HepG2 (cell line): ENCODE data around the gene FERMT2. TPM values are rescaled to one million over a fixed set of nuclear protein-coding genes. Genes with fewer than 3 reads are reported as not detected.

ENCODE experiments used
- ATAC-seq: fragments of 200-7000 bp; cut with Tn5 transposase; 3 replicates; pipeline ENCODE4 v1.9.1; 2020; ENCODE audit warnings: mild to moderate bottlenecking, moderate library complexity
- BruUV-seq: library from RNA; stranded (reverse); fragments of 400-500 nt; replicated peaks from 2 replicates; lab custom pipeline; 2021; lab: Mats Ljungman, UMichigan
- CTCF ChIA-PET: fragments of 300-600 bp; formaldehyde crosslinking; extraction: SDS; loops from one replicate; lab custom pipeline; 2021; ENCODE audit warnings: low total read pairs, inconsistent platforms, low intra/inter-chr PET ratio; lab: Yijun Ruan, JAX
- POLR2A ChIA-PET: fragments of 350-600 bp; sonication (Branson Sonifier 250); formaldehyde crosslinking; loops from one replicate; lab custom pipeline; 2020; ENCODE audit warnings: antibody characterized with exemption, inconsistent platforms; lab: Yijun Ruan, JAX
- DNase-seq: peaks from one replicate; pipeline ENCODE4 v3.0.0-alpha.2; 2015; ENCODE audit warnings: low spot score
- FAIRE-seq: peaks from 3 replicates; lab custom pipeline; 2011; peaks lifted over from hg19 to GRCh38; lab: Jason Lieb, UNC
- H2AFZ ChIP-seq: one replicate; pipeline ENCODE4 v1.6.1; 2011; ENCODE audit warnings: low read length, inconsistent platforms
- H3K27ac ChIP-seq: fragments of 300-600 bp; 3 replicates; pipeline ENCODE4 v1.8.0; 2011; ENCODE audit warnings: mixed run types, mild to moderate bottlenecking, mixed read lengths, low read length, inconsistent platforms; ENCODE audit not compliant: insufficient read depth; ENCODE audit errors: extremely low read length
- H3K27me3 ChIP-seq, 2 experiments: fragments of 200-600 bp in 1 of 2; 2 replicates in 1 of 2; 3 replicates in 1 of 2; pipeline versions ENCODE4 v1.6.0 to v1.8.0; 2011; ENCODE audit warnings: low read length in 2 of 2, mild to moderate bottlenecking in 2 of 2, moderate library complexity in 2 of 2, inconsistent platforms in 1 of 2; ENCODE audit not compliant: insufficient read depth in 2 of 2, control insufficient read depth in 1 of 2
- H3K36me3 ChIP-seq, 2 experiments: fragments of 200-600 bp in 1 of 2; replicated peaks in 1 of 2; 2 replicates in 1 of 2; 3 replicates in 1 of 2; pipeline versions ENCODE4 v1.5.1 to v1.8.0; 2011; ENCODE audit warnings: low read length in 2 of 2, inconsistent platforms in 1 of 2; ENCODE audit not compliant: insufficient read depth in 2 of 2, control insufficient read depth in 1 of 2
- H3K4me1 ChIP-seq: 2 replicates; pipeline ENCODE4 v1.5.1; 2012; ENCODE audit warnings: low read length, inconsistent platforms; ENCODE audit not compliant: insufficient read depth
- H3K4me2 ChIP-seq: 2 replicates; pipeline ENCODE4 v1.6.0; 2011; ENCODE audit warnings: low read depth, low read length, inconsistent platforms
- H3K4me3 ChIP-seq, 3 experiments: fragments of 200-600 bp in 1 of 3; sonication (generic), shearing (Covaris generic) in 1 of 3; replicated peaks in 1 of 3; 2 replicates each; pipeline ENCODE4 v1.5.1; 2011 to 2016; ENCODE audit warnings: low read length in 3 of 3, inconsistent platforms in 2 of 3, low read depth in 2 of 3, mild to moderate bottlenecking in 2 of 3, control low read depth in 1 of 3, mixed read lengths in 1 of 3; ENCODE audit not compliant: insufficient read depth in 1 of 3
- H3K79me2 ChIP-seq: one replicate; pipeline ENCODE4 v1.6.1; 2011; ENCODE audit warnings: low read length, inconsistent platforms; ENCODE audit not compliant: insufficient read depth
- H3K9ac ChIP-seq: 2 replicates; pipeline ENCODE4 v1.6.0; 2011; ENCODE audit warnings: mild to moderate bottlenecking, low read depth, low read length, inconsistent platforms; ENCODE audit not compliant: insufficient read depth
- H3K9me3 ChIP-seq: 2 replicates; pipeline ENCODE4 v1.5.1; 2012; ENCODE audit warnings: mild to moderate bottlenecking, low read length
- H4K20me1 ChIP-seq: 2 replicates; pipeline ENCODE4 v1.6.0; 2011; ENCODE audit warnings: inconsistent platforms, mild to moderate bottlenecking, low read length, moderate library complexity; ENCODE audit not compliant: insufficient read depth
- CC2D1A ChIP-seq: sonication (generic); formaldehyde crosslinking; IDR thresholded peaks from 2 replicates; pipeline ENCODE4 v1.8.1; 2023; ENCODE audit warnings: mild to moderate bottlenecking, missing genetic modification reagents
- DRAP1 ChIP-seq: IDR thresholded peaks from 2 replicates; pipeline ENCODE4 v1.6.1; 2016; ENCODE audit warnings: missing genetic modification reagents, missing compliant biosample characterization
- EHMT2 ChIP-seq: fragments of 200-600 bp; sonication (generic); IDR thresholded peaks from 2 replicates; pipeline ENCODE4 v1.7.0; 2017; ENCODE audit warnings: antibody characterized with exemption, low read depth, low read length, borderline replicate concordance
- ERF ChIP-seq: IDR thresholded peaks from 2 replicates; pipeline ENCODE4 v1.6.1; 2018; ENCODE audit warnings: missing biosample characterization, missing genetic modification reagents
- KDM1A ChIP-seq: IDR thresholded peaks from 2 replicates; pipeline ENCODE4 v1.6.1; 2016; ENCODE audit warnings: missing compliant biosample characterization
- MXI1 ChIP-seq: IDR thresholded peaks from 3 replicates; pipeline ENCODE4 v1.6.1; 2012; ENCODE audit warnings: low read depth, low read length, inconsistent platforms, borderline replicate concordance
- NBN ChIP-seq: fragments of 450-650 bp; conservative IDR thresholded peaks from 2 replicates; pipeline ENCODE4 v1.6.1; 2017
- NFYB ChIP-seq: sonication (generic); formaldehyde crosslinking; IDR thresholded peaks from 2 replicates; pipeline ENCODE4 v1.4.0; 2020; ENCODE audit warnings: missing genetic modification reagents
- PHF21A ChIP-seq: sonication (generic); formaldehyde crosslinking; IDR thresholded peaks from 2 replicates; pipeline ENCODE4 v1.5.0; 2020; ENCODE audit warnings: mild to moderate bottlenecking, missing genetic modification reagents
- PTBP1 ChIP-seq: fragments of 200-400 bp; formaldehyde crosslinking; IDR thresholded peaks from 2 replicates; pipeline ENCODE4 v1.6.1; 2018; ENCODE audit warnings: low read length, low read depth; ENCODE audit not compliant: poor library complexity, severe bottlenecking
- RARG ChIP-seq: sonication (generic); formaldehyde crosslinking; IDR thresholded peaks from 2 replicates; pipeline ENCODE4 v1.4.0; 2020; ENCODE audit warnings: low read depth, mild to moderate bottlenecking, missing genetic modification reagents
- RFX5 ChIP-seq: IDR thresholded peaks from 2 replicates; pipeline ENCODE4 v1.6.1; 2011; ENCODE audit warnings: low read depth, low read length, improper control_type of control experiment
- SNAPC2 ChIP-seq: sonication (generic); formaldehyde crosslinking; IDR thresholded peaks from 2 replicates; pipeline ENCODE4 v1.8.1; 2022; ENCODE audit warnings: mild to moderate bottlenecking, missing genetic modification reagents
- ZBTB25 ChIP-seq: IDR thresholded peaks from 2 replicates; pipeline ENCODE4 v1.6.1; 2018; ENCODE audit warnings: missing genetic modification reagents
- ZNF546 ChIP-seq: sonication (generic); formaldehyde crosslinking; conservative IDR thresholded peaks from 2 replicates; pipeline ENCODE4 v1.8.1; 2023; ENCODE audit warnings: mild to moderate bottlenecking, missing genetic modification reagents
- ZNF562 ChIP-seq: sonication (generic); formaldehyde crosslinking; IDR thresholded peaks from 2 replicates; pipeline ENCODE4 v1.8.0; 2022; ENCODE audit warnings: missing genetic modification reagents, borderline replicate concordance
- ZNF768 ChIP-seq: sonication (generic); formaldehyde crosslinking; IDR thresholded peaks from 2 replicates; pipeline ENCODE4 v1.4.0; 2020; ENCODE audit warnings: missing genetic modification reagents
- WGBS: methylation state at CpG from one replicate; pipeline ENCODE4 v1.1.6; 2017; ENCODE audit warnings: low lambda C conversion rate; 5-methylcytosine and 5-hydroxymethylcytosine counted together
- in situ Hi-C: cut with HindIII; loops from 2 replicates; pipeline ENCODE4 v1.10.0; 2017; ENCODE audit warnings: low pct_unique_long_range_greater_than_20kb; ENCODE audit not compliant: extremely low pct_ligation_motif_present
- intact Hi-C: fragments of 100-400 bp; cut with micrococcal nuclease; formaldehyde crosslinking; loops from one replicate; pipeline ENCODE4 v1.10.0; 2022; ENCODE audit not compliant: unreplicated experiment
- polyA plus RNA-seq, 8 experiments: library from polyadenylated mRNA; depleted of rRNA in 3 of 8; stranded (reverse) in 7 of 8; unstranded in 1 of 8; fragments of >200 nt; fragmentation: Illumina TruSeq in 4 of 8; extraction: Trizol in 4 of 8; gene quantifications; 2 replicates each; pipeline versions ENCODE4 v1.2.1 to v1.2.3, GENCODE V29; 2011 to 2016; ENCODE audit warnings: low read depth in 4 of 8, missing spikeins in 1 of 8, mixed read lengths in 1 of 8; ENCODE audit not compliant: insufficient read depth in 1 of 8
- total RNA-seq, 5 experiments: library from RNA; depleted of rRNA; stranded (reverse); fragments of >200 nt; fragmentation: Illumina TruSeq; extraction: Trizol; gene quantifications; 2 replicates each; pipeline ENCODE4 v1.2.3, GENCODE V29; 2016; ENCODE audit warnings: low read depth in 1 of 5
- TF ChIP-seq, protein P1 (sequence below), 2 experiments: sonication (generic) in 1 of 2; formaldehyde crosslinking in 1 of 2; IDR thresholded peaks; 2 replicates each; pipeline versions ENCODE4 v1.4.0 to v1.6.1; 2016 to 2020; ENCODE audit warnings: borderline replicate concordance in 1 of 2, low read depth in 1 of 2, mild to moderate bottlenecking in 1 of 2, missing genetic modification reagents in 1 of 2
- TF ChIP-seq, protein P2 (sequence below): sonication (generic); formaldehyde crosslinking; IDR thresholded peaks from 2 replicates; pipeline ENCODE4 v1.4.0; 2020; ENCODE audit warnings: missing genetic modification reagents

Gene FERMT2
- total and polyA plus RNA-seq, 2 of the 13 experiments (the other 11 are each of a cell fraction or from before 2014, with no cell fraction given) = 36.2 to 60.4 TPM

DNA sequence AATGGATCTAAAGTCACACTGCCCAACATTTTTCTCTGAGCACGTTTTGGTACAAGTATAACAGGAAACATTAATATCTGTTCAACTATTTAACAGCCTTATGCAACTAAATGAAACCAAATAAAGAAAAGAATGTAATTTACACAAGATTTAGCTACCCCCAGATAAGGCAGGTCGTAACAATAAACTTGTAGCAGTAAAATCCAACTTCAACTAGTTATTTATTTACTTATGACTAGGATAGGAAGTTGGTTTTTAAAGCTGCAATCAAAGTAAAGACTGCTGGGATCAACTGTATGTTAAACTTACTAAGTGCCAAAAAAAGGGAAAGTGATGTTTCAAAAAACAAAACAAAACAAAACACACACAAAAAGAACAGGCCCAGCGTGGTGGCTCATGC lies 30.9 kb downstream of the FERMT2 start:
- H4K20me1 ChIP-seq = no peaks in the 10 kb centered on the region
- DNase-seq = no peak
- FAIRE-seq = no peak
- ATAC-seq = no peak
- no peaks in the 10 kb centered on the region for H3K27me3 ChIP-seq
- in situ Hi-C loops (no loop called here), intact Hi-C loops (loop anchor here (1.0 kb wide), 1 partner anchor 10 kb away; no protein-coding TSS in a partner anchor)
- H2AFZ ChIP-seq = no peak overlapping the region
- H3K4me2 ChIP-seq = no peak overlapping the region
- H3K4me3 ChIP-seq = no peak overlapping the region
- H3K79me2 ChIP-seq = peaks cover 56% of the 10 kb centered on the region
- H3K27ac ChIP-seq = no peak overlapping the region
- POLR2A ChIA-PET = interaction anchor here (2.1 kb wide), 1 partner anchor 31 kb away, joined by 6 read pairs; the partner anchor contains the start of gene FERMT2
- H3K9ac ChIP-seq = no peak overlapping the region
- no peaks in the 10 kb centered on the region for H3K9me3 ChIP-seq
- H3K4me1 ChIP-seq = peaks cover 57% of the 10 kb centered on the region
- peaks cover 9 to 21% of the 10 kb centered on the region in 2 experiments for H3K36me3 ChIP-seq
- BruUV-seq = no TSS peak
- CTCF ChIA-PET = no interaction called here
- TF ChIP-seq NBN (no peak), RARG (CRISPR knock-in tag) (no peak), ZNF562 (CRISPR knock-in tag) (no peak), NFYB (no peak), ERF (CRISPR knock-in tag) (no peak), CC2D1A (no peak), DRAP1 (CRISPR knock-in tag) (no peak), ZNF546 (no peak), ZBTB25 (CRISPR knock-in tag) (no peak), KDM1A (no peak), RFX5 (no peak), PTBP1 (no peak), ZNF768 (no peak), MXI1 (no peak), SNAPC2 (CRISPR knock-in tag) (no peak), EHMT2 (no peak), PHF21A (CRISPR knock-in tag) (no peak)
- TF ChIP-seq, protein P1, sequence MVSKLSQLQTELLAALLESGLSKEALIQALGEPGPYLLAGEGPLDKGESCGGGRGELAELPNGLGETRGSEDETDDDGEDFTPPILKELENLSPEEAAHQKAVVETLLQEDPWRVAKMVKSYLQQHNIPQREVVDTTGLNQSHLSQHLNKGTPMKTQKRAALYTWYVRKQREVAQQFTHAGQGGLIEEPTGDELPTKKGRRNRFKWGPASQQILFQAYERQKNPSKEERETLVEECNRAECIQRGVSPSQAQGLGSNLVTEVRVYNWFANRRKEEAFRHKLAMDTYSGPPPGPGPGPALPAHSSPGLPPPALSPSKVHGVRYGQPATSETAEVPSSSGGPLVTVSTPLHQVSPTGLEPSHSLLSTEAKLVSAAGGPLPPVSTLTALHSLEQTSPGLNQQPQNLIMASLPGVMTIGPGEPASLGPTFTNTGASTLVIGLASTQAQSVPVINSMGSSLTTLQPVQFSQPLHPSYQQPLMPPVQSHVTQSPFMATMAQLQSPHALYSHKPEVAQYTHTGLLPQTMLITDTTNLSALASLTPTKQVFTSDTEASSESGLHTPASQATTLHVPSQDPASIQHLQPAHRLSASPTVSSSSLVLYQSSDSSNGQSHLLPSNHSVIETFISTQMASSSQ (IDR thresholded peaks at IDR 0.05; ENCODE audit: low read depth) = no peak
- TF ChIP-seq, protein P1 (CRISPR knock-in tag; IDR thresholded peaks at IDR 0.05; ENCODE audit: borderline replicate concordance) = no peak
- TF ChIP-seq, protein P2, sequence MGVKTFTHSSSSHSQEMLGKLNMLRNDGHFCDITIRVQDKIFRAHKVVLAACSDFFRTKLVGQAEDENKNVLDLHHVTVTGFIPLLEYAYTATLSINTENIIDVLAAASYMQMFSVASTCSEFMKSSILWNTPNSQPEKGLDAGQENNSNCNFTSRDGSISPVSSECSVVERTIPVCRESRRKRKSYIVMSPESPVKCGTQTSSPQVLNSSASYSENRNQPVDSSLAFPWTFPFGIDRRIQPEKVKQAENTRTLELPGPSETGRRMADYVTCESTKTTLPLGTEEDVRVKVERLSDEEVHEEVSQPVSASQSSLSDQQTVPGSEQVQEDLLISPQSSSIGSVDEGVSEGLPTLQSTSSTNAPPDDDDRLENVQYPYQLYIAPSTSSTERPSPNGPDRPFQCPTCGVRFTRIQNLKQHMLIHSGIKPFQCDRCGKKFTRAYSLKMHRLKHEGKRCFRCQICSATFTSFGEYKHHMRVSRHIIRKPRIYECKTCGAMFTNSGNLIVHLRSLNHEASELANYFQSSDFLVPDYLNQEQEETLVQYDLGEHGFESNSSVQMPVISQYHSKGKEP = no peak
- WGBS = 64% methylated on average over 3 of the region's 3 CpGs
